ENCODE measurements around the gene LRP6. TPM values are rescaled to one million over a fixed set of nuclear protein-coding genes. Genes with fewer than 3 reads are reported as not detected.

Gene LRP6
- total RNA-seq, 1 experiment from 2014 or later, result 22.0 TPM

GRCh38 chr12:12265571-12266388, 1.1 kb downstream of the LRP6 start:
- intact Hi-C loops (cut with micrococcal nuclease; ENCODE audit: unreplicated experiment) (no loop called here), in situ Hi-C loops (cut with HindIII; ENCODE audit: low pct_unique_long_range_greater_than_20kb, low sequenced_read_pairs) (no loop called here)
- Histone ChIP-seq H3K27ac (ENCODE audit: low read length) (peak overlapping the region; percentile 92), H3K9me3 (ENCODE audit: control insufficient read depth, insufficient read depth, low read depth, low read length) (no peaks in the 10 kb centered on the region), H3K36me3 (ENCODE audit: control insufficient read depth, insufficient read depth, low read length) (no peaks in the 10 kb centered on the region), H3K4me1 (ENCODE audit: control insufficient read depth, insufficient read depth, low read length) (peaks cover 6% of the 10 kb centered on the region; the same call in 1 of the 2 replicates), H3K27me3 (ENCODE audit: control insufficient read depth, insufficient read depth, low read length) (no peaks in the 10 kb centered on the region), H3K4me3 (ENCODE audit: low read depth in 2 of 2, low read length in 2 of 2) (peak overlapping the region; percentile 74 to 82)
- no peak for TF ChIP-seq SIN3A (IDR thresholded peaks at IDR 0.05; ENCODE audit: borderline replicate concordance, insufficient read depth, low read depth, low read length)
- TF ChIP-seq TCF7L2 (IDR thresholded peaks at IDR 0.05; ENCODE audit: low read depth, low read length), result no peak
- TF ChIP-seq CTCF (IDR thresholded peaks at IDR 0.05), result no peak
- no peak for TF ChIP-seq POLR2AphosphoS5 (IDR thresholded peaks at IDR 0.05; ENCODE audit: low read depth, low read length)
- no peak for TF ChIP-seq REST (IDR thresholded peaks at IDR 0.05; ENCODE audit: insufficient read depth in 1 of 2, low read depth in 2 of 2, low read length in 1 of 2)
- ChIA-PET CTCF (no interaction called here), POLR2A (no interaction called here)
- BruUV-seq (replicated peaks), result TSS peak; percentile 71
- ATAC-seq (no peak), DNase-seq (ENCODE audit: low read depth, low spot score) (no peak)

- DNase-seq (ENCODE audit: low read depth, low spot score) (no peak), ATAC-seq (no peak)
- no peaks in the 10 kb centered on the region for H3K36me3 ChIP-seq (ENCODE audit: control insufficient read depth, insufficient read depth, low read length)
- no peak for TF ChIP-seq REST (IDR thresholded peaks at IDR 0.05; ENCODE audit: insufficient read depth in 1 of 2, low read depth in 2 of 2, low read length in 1 of 2)
- no peak for TF ChIP-seq CTCF (IDR thresholded peaks at IDR 0.05)
- no peak for TF ChIP-seq SIN3A (IDR thresholded peaks at IDR 0.05; ENCODE audit: borderline replicate concordance, insufficient read depth, low read depth, low read length)
- no peak for TF ChIP-seq POLR2AphosphoS5 (IDR thresholded peaks at IDR 0.05; ENCODE audit: low read depth, low read length)
- TF ChIP-seq TCF7L2 (IDR thresholded peaks at IDR 0.05; ENCODE audit: low read depth, low read length), result no peak
- no peaks in the 10 kb centered on the region for H3K27me3 ChIP-seq (ENCODE audit: control insufficient read depth, insufficient read depth, low read length)
- CTCF ChIA-PET, result no interaction called here
- peaks cover 6% of the 10 kb centered on the region; the same call in 1 of the 2 replicates for H3K4me1 ChIP-seq (ENCODE audit: control insufficient read depth, insufficient read depth, low read length)
- no peaks in the 10 kb centered on the region for H3K9me3 ChIP-seq (ENCODE audit: control insufficient read depth, insufficient read depth, low read depth, low read length)
- intact Hi-C loops (cut with micrococcal nuclease; ENCODE audit: unreplicated experiment), result no loop called here
- no TSS peak for BruUV-seq (replicated peaks)
- POLR2A ChIA-PET, result no interaction called here
- in situ Hi-C loops (cut with HindIII; ENCODE audit: low pct_unique_long_range_greater_than_20kb, low sequenced_read_pairs), result no loop called here
- H3K27ac ChIP-seq (ENCODE audit: low read length), result no peak overlapping the region
- peak overlapping the region; percentile 74 to 82 for H3K4me3 ChIP-seq (ENCODE audit: low read depth in 2 of 2, low read length in 2 of 2)
These were observed 1.8 kb downstream of the LRP6 start for GRCh38 chr12:12265035-12265434.

Measured in Panc1 (cell line).